Bone marrow (tissue), 2 donors: ENCODE results near the gene NBEA.
"Not testable (repeated sequence)": the region's sequence is repeated elsewhere in the genome, so short reads cannot be mapped to it uniquely, and the experiment has no call there.

Experiments used
- DNase-seq, 2 donors: peaks; one replicate each; lab custom pipeline; 2025; lab: John Stamatoyannopoulos, UW

Gene NBEA

DNA sequence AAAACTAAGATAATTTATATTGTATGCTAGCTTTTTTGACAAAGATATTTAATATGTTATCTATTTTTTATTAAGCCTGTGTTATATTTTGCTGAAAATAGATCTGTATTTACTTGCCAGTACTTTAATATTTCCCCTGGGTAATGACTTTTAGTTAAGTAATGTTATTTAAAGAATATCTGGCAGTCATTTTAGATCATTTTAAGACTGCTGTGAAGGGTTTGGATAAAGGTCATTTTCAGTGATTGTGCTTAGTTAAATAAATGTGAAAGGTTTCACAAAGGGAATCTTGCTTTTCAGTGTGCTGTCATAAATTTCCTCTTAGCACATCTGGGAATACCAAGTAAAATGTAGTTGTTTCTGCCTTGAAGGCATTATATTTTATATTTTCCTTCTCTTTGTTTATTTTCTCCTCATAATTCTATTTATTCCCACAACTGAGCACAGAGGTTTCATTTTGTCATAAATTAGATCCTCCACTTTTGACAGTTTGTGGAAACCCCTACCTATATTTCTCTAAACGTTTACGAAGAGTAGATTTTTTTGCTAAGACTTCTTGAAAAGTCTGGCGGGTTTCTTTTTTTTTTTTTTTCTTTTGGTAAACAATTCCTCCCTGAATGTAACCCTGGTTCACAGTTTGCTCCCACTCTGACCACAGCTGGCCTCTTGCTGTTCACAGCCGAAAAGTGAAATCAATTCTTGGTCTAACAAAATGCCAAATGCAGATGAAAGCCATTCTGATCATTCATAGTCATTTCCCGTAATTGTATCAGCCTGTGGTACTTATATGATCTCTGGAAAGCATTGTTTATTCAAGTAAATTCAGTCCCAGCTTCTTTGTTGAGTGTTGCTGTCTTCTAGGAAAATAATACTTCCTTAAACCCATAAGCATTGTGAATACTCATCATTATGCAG, 446.6 kb downstream of the NBEA start:
- DNase-seq = no peak

DNA sequence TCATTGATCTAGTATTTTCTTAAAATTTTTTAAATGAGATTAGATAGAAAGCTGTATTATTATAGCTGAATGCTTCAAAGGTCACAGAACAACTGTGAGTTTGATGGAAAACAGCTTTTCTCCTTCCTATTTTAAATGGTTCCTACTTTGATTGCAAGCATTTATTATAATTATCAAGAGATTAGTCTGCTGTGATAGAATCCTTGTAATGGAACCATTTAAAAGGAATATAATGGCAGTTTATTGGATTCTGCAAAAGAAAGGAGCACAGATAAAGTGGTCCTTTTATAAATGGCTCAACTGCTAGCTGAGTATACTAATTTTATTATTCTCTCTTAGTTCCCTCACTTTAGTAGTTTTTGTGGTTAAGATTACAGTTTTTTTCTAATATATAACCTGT, 447.5 kb downstream of the NBEA start:
- DNase-seq = no peak

DNA sequence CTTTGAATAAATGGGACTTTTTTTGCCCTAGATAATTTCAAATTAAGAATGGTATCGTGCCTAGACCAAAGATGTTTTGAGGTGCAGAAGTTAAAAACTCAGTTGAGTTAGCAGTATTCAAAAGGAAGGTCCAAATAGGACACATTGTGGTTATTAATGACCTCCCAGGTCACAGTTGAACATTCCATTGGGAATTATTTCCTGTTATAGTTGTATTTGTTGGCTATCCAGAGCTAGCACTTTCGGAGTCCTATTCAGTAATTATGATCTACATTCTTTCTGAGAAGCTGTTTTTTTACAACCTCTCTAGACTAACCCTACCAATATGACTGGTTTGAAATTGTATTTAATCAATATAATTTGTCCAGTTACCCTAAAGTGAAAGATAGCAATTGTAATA, 450.7 kb downstream of the NBEA start:
- DNase-seq = no peak

DNA sequence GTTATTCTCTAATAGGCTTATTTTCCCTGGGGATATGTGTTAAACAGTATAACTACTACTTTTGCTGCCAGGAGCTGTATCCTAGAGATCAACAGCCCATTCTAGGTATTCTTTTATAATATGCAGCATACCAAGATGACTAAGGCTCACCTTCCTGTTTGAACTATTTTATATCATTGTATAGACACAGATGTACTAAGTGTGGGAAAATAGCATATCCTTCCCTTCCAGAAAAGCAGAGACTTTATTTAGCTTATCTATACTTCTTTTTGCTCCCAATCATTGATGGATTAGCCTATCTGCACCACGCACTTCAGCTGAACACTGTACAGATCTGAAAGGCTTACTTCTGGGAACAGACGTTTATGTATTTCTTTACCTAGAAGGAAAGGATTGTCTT, 451.8 kb downstream of the NBEA start:
- DNase-seq = no peak

DNA sequence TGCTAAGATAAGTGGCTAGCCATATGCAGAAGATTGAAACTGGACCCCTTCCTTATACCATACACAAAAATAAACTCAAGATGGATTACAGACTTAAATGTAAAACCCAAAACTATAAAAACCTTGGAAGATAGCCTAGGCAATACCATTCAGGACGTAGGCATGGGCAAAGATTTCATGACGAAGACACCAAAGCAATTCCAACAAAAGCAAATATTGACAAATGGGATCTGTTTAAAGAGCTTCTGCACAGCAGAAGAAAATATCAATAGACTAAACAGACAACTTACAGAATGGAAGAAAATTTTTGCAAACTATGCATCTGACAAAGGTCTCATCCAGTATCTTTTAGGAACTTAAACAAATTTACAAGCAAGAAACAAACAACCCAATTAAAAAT, 466.2 kb downstream of the NBEA start:
- DNase-seq = not testable (repeated sequence)

DNA sequence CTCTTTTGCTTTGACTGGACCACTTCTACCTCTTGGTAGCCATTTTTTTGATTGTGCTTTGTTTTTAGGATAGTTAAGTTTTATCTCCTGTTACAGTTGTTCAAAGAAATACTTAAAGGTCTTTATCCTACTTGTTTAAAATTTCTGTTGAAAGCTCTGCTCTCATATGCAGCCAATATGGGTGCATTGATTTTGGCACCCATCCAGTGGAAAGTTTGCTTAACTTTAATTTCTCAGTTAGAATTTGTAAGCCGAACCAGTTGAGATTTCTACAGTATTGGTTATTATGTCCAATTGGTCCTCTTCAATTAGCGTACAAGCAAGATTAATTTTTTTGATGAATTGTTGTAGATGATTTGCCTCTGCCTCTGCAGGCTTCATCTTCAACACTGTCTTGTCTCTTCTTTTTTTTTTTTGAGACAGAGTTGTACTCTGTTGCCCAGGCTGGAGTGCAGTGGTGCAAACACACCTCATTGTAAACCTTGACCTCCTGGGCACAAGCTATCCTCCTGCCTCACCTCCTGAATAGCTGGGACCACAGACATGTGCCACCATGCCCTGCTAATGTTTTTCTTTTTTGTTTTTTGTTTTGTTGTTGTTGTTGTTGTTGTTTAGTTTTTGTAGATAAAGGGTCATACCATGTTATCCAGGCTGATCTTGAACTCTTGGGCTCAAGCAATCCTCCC, 469.1 kb downstream of the NBEA start:
- DNase-seq = no peak

DNA sequence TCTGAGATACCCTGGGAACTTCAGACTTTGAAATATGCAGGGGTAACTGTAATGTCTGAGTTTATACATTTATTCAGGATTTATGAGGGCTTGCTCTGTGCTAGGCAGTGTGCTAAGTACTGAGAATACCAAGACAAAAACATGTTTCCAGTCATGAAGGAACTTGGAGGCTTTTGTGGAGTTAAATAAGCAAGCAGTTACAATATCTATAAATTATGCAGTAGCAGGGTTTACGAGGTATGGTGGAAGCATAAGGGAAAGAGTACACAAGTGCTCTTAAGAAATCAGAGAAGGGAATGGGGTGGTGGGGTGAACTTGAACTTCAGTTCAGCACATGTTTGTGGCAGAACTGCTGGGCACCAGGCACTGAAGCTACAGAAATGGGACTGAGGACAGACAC, 506.4 kb downstream of the NBEA start:
- DNase-seq = no peak

DNA sequence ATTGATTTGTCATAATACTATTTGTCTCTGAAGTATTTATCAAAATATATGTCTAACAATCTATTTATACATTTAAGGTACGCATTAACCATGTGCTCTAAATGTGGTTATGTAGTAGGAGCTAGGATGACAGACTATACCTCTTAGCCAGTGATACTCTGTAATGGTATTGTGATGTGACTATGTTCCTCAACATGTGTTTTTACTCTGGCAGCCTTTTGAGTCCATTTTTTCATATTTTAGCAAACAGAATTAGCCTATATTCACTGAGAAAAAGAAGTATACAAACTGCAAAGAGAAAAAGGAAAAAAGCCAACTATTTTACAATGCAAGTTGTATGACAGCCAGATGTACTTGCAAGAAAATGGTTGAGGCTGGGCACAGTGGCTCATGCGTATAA, 507.8 kb downstream of the NBEA start:
- no peak for DNase-seq

DNA sequence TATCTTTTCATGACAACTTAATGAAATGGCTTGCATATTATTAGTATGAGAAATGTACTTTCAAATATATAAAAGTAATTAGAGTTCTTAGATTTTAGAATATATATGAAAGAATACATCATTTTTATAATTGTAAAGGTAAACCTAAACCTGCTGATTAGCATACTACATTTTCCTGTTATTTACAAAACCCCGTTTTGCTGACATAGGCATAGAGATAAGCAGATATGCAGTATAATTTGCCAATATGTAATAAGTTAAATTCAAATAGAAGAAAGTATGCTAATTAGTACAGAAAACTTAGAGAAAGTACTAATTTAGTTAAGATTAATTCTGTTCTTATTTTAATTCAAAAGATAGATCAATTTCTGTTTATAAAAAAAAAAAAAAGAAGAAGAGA, 513.0 kb downstream of the NBEA start:
- DNase-seq = no peak

DNA sequence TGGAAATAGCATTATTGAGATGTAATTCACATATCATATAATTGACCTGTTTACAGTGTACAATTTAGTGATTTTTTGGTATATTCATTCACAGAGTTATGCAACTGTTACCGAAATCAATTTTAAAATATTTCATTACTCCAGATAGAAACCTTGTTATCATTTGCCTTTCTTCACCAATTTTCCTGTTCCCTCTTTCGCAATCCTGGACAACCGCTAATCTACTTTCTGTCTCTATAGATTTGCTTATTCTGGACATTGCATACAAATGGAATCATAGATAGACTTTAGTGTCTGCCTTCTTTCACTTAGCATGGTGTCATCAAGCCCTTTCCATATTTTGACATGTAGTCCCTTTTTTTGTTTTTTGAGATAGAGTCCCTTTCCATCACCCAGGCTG, 515.2 kb downstream of the NBEA start:
- no peak for DNase-seq

DNA sequence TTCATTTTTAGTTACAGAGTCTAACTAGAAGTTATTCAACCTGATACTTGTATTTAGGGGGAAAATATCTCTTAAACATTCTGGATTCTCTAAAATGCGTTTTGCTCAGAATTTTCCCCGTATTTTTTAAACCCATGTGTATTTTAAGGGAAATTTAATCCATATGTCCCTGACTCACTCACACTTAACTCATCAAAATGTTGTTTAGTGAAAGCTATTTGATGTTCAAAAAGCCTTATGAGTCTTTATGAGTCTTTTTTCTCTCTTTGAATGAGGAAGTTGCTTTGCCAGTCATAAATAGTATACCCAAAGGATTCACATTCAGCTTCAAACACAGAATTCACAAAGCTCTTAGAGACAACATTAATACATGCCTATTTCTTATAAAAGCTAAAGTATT, 518.0 kb downstream of the NBEA start:
- DNase-seq = no peak

DNA sequence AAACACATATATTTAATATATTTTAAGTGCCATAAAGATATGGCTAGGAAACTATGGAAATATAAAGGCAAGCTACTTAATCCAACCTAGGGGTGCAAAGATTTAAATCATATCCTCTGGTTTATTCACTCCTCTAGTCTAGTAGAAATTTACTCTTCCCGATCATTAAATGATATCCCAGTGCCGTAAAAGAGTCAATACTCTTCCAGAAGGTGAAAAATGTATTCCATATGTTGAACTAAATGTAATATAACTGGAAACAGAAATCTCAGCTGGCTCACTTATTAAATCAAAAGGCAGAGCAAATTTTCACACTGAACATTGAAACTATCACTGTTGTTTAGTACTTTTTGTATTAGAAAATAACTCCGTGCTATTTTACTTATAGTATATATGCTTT, 523.3 kb downstream of the NBEA start:
- no peak for DNase-seq

DNA sequence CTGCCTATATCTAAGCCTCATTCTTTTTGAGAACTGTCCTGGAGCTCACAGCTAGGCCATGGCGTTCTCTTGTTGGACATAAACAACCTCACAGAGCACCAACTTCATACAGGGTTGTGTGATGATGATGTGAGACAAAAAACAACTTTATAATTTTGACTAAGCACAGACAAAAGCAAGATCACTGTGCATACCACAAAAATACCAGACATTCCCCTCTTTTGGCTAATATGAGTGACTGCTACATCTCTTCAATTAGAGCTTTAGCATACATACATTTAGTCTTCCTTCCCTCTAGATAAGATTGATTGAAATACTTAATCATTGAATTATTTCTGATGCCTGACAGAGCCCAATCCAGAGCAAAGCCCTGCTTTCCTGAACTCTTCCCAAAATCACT, 526.1 kb downstream of the NBEA start:
- DNase-seq = no peak

DNA sequence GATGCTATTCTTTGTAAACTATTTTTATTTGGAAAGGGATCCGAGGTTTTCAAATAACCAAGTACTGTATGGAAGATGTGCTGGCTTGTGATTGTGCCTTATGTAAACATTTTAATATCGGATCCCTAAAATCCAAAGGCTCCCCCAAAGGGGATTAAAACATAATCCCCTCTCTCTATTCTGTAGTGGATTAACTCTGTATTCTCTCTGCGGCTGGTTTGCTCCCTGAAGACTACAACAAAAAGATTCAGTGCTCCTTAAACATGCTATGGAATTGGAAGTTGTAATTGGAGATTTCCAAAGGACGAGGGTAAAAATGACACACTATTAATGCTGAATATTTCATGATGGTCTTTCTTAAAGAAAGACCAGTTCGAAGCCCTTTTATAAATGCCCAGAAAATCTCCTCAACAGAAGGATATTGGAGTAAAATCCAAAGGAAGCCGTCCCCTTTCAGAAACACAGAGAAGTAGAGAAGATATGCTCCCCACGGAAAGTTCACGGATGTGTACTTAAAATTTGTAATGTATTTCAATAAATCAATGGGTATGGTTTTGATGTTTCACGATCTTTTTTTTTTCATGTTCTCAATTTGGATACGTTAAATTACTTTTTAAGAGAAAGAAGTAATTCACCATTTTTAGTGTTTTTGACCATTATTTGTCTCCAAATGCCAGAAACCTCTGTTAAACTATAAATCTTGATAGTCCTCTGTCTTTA, 527.9 kb downstream of the NBEA start:
- no peak for DNase-seq

DNA sequence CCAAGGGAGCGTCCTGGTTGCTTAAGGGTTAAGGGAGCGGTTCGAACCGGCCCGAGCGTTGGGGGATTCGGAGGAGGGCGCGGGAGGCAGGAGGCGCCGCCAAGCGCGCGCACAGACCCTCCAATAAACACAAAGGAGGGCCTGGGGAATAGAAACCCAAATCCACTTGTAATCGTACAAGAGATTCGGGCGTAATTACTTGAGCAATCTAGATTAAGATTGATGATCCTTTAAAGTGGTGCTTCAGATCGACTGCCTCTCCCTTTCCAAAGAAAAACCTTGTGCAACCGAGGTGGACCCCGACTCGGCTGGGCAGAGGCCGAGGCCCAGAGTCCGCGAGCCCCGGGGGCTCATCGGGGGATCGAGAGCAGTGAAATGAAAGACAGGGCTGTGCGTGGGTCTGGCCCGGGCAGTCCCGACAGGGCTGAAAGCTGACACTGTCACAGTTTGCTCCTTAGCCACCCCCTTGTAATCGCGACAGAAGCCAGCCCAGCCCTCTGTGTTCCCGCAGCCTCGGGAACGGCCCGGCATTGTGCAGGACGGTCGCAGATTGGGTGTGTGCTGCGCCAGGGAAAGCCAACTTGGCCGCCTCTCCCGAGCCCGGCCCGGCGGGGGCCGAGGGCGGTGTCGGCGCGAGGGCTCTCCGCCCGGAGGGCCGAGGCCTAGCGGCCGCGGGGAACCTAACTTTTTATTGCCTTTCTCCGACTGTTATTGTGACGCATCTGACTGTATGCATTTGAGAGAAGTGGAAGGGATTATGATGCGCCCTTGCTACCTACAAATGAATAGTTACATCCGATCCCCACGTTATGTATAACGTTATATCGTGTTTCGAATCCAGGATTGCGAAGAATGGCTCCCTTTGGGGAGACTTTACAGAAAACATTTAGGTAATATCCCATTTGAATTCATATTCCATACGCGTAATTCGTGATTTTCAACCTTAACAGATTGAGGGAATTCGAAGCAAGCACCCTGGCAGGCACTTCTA, 528.9 kb downstream of the NBEA start:
- no peak for DNase-seq

DNA sequence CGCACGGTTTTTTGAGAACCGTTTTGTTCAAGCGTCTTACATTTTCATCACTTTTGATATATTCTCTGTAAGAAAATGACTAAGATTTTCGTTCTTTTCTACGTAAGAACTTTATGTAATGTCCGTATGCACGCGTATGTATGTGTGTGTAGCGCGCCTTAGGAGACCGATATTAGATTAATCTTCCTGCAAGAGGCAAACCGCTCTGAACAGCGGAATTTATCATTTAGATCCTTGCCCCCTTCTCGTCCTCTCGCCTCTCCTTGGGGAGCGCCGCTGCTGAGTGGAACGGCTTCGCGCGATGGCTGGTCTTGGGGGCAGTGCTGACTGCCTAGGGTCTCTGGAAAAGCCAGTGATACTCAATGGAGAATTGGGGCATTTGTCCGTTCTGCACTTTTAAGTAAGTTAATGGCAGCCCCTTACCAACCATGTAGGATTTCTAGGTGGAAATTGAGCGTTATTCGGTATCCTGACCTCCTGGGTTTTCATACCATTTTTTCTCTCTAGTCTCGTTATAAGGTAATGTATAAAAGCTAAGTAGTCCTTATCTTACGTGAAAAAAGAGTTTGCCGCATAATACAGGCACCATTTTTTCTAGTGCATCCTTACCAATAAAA, 529.7 kb downstream of the NBEA start:
- no peak for DNase-seq

DNA sequence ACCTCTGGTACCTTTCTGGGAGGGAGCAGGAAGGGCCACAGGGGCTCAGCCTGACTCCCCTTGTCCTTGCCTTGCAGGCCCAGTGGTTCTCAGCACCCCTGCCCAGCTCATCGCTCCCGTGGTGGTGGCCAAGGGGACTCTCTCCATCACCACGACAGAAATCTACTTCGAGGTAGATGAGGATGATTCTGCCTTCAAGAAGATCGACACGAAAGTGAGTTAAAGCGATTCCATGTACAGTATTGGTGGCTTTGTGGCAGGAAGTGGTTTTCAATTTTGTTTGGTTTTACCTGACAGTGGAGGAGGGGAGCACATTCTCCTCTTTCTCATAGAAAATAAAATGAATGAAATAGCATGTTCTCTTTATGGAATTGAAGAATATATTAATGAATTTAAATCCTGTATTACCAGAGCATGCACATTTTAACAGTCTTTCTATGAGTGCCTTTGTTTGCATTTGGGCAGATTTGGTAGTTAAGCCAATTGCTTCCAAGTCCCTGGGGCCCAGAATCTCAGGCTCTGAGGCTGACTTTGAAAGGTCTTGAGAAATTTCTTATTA, 530.3 kb downstream of the NBEA start:
- no peak for DNase-seq

DNA sequence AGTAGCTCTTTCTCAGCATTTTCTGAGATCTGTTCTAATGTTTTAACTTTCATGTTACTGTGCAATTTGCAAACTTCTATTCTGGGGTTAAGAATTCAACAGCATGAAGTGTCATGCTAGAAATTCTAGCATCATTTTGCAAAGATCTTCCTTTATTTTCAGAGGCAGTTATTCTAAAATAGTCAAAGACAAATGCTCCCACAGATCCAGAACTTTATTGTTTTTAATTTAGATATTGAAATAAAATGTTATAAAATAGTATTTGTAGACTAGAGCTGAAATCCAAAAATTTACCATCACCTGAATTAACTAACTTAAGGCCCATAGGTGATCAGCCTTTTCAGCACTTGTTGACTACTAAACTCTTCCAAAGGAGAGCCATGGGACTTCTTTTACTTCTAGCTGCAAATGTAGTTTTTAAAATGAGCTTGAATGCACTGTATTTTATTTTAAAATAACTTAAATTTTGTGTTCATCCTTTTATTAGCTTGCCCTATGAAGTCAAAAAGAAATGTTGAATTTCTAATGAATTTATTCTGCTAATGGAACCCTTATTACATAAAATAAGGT, 531.2 kb downstream of the NBEA start:
- DNase-seq = no peak

DNA sequence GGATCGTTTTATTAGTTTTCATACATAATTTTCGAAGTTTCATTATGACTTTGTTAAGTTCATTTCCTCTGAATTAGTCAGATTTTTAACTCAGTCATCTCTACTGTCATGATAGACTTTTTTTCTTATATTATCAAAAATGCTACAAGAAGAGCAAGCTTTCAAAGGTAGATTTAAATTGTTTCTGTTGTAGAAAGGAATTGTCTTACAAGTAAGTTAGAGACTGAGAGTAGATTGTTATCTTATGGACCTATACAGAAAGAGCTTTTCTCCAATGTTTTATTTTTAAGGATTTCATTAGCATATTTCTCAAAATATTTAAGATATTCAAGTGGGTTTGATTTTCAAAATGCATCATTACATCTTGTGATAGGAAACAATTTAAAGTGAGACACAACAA, 531.7 kb downstream of the NBEA start:
- DNase-seq = no peak

DNA sequence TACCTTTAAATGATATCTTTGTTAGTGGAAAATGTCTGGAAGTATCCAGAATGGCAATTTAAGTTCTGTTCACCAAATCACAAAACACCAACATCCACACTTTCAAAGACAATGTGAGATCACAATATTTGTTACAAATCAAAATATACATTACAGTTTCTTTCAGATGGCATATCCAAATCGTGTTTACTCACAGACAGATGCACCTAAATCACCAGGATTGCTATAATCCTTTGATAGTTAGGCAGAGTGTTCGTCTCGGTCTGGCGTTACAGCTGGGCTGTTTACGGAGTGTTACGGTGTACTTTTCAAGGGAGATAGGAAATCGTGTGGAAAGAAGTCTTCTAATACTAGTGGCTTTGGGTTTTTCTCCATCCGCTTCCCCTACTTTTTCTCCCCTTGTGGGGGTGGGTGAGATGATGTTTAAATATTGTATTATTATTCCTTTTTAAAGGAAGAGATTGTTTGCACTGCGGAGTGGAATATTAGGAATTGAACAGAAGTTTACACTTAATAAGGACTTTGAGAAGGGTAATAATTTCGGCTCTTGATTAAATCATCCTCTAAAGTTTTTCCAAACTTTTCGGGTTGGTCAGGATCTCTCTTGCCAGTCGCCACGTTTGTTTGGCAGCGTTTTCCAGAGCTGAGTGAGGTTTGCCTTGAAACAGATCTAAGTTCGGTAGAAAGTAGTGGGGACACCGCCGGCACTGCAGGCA, 532.6 kb downstream of the NBEA start:
- DNase-seq = no peak
